GM12878 (cell line): ENCODE data around the gene TKTL1. TPM values are rescaled to one million over a fixed set of nuclear protein-coding genes. Genes with fewer than 3 reads are reported as not detected.
A peak's percentile ranks its signal among the peaks of the same experiment; 100 is the strongest.

Source experiments
- ATF7 ChIP-seq: fragments of 450-650 bp; IDR thresholded peaks from 2 replicates; pipeline ENCODE4 v1.6.1; 2016; ENCODE audit warnings: low read depth, mild to moderate bottlenecking
- BACH1 ChIP-seq: fragments of 450-650 bp; IDR thresholded peaks from 2 replicates; pipeline ENCODE4 v1.6.1; 2017; ENCODE audit warnings: mild to moderate bottlenecking, borderline replicate concordance
- CBFB ChIP-seq: IDR thresholded peaks from 2 replicates; pipeline ENCODE4 v1.6.1; 2016; ENCODE audit warnings: antibody characterized with exemption, low read depth
- EGR1 ChIP-seq, 2 experiments: IDR thresholded peaks; 1 replicate in 1 of 2; 2 replicates in 1 of 2; pipeline ENCODE4 v1.6.1; 2011 to 2012; ENCODE audit warnings: low read depth in 2 of 2, low read length in 2 of 2, borderline replicate concordance in 1 of 2, mild to moderate bottlenecking in 1 of 2, moderate library complexity in 1 of 2
- HSF1 ChIP-seq: fragments of 150-350 bp; IDR thresholded peaks from 2 replicates; pipeline ENCODE4 v1.6.1; 2014; ENCODE audit warnings: mild to moderate bottlenecking, low read depth, low read length
- IRF4 ChIP-seq: IDR thresholded peaks from 2 replicates; pipeline ENCODE4 v1.6.1; 2011; ENCODE audit warnings: low read depth, low read length
- JUNB ChIP-seq: IDR thresholded peaks from 2 replicates; pipeline ENCODE4 v1.6.1; 2016; ENCODE audit warnings: antibody characterized with exemption, mild to moderate bottlenecking
- KLF5 ChIP-seq: fragments of 450-650 bp; IDR thresholded peaks from 2 replicates; pipeline ENCODE4 v1.6.1; 2014; ENCODE audit warnings: mild to moderate bottlenecking; ENCODE audit not compliant: partially characterized antibody
- MTA2 ChIP-seq: fragments of 450-650 bp; IDR thresholded peaks from 2 replicates; pipeline ENCODE4 v1.6.1; 2016; ENCODE audit warnings: low read depth, mild to moderate bottlenecking, moderate library complexity
- NR2C1 ChIP-seq: fragments of 450-650 bp; IDR thresholded peaks from 2 replicates; pipeline ENCODE4 v1.6.1; 2017; ENCODE audit warnings: antibody characterized with exemption, mild to moderate bottlenecking, moderate library complexity
- PBX3 ChIP-seq: IDR thresholded peaks from 2 replicates; pipeline ENCODE4 v1.6.1; 2011; ENCODE audit warnings: mild to moderate bottlenecking, low read depth, low read length, moderate library complexity; ENCODE audit not compliant: insufficient replicate concordance
- RB1 ChIP-seq: fragments of 450-650 bp; formaldehyde crosslinking; IDR thresholded peaks from 2 replicates; pipeline ENCODE4 v1.6.1; 2017; ENCODE audit warnings: mild to moderate bottlenecking, borderline replicate concordance
- RBBP5 ChIP-seq: fragments of 200-600 bp; sonication (generic); conservative IDR thresholded peaks from 2 replicates; pipeline ENCODE4 v1.6.1; 2016
- RELA ChIP-seq: fragments of 450-650 bp; IDR thresholded peaks from 2 replicates; pipeline ENCODE4 v1.8.0; 2014; ENCODE audit warnings: borderline replicate concordance; ENCODE audit not compliant: partially characterized antibody
- RFX5 ChIP-seq: IDR thresholded peaks from 2 replicates; pipeline ENCODE4 v1.6.1; 2011; ENCODE audit warnings: low read depth, low read length, improper control_type of control experiment
- RUNX3 ChIP-seq: IDR thresholded peaks from 2 replicates; pipeline ENCODE4 v1.6.1; 2012; ENCODE audit warnings: low read length, inconsistent platforms
- SIX5 ChIP-seq: IDR thresholded peaks from 2 replicates; pipeline ENCODE4 v1.6.1; 2011; ENCODE audit warnings: mild to moderate bottlenecking, low read depth, low read length, moderate library complexity; ENCODE audit not compliant: severe bottlenecking
- SMAD5 ChIP-seq: IDR thresholded peaks from 2 replicates; pipeline ENCODE4 v1.6.1; 2016; ENCODE audit warnings: antibody characterized with exemption, low read depth
- SMARCA5 ChIP-seq: fragments of 450-650 bp; IDR thresholded peaks from 2 replicates; pipeline ENCODE4 v1.6.1; 2017; ENCODE audit warnings: mild to moderate bottlenecking
- SREBF1 ChIP-seq: IDR thresholded peaks from 2 replicates; pipeline ENCODE4 v1.6.1; 2012; ENCODE audit warnings: mild to moderate bottlenecking, low read length
- TCF3 ChIP-seq: IDR thresholded peaks from 2 replicates; pipeline ENCODE4 v1.6.1; 2012; ENCODE audit warnings: low read depth, mild to moderate bottlenecking, low read length, borderline replicate concordance; ENCODE audit not compliant: insufficient read depth
- WRNIP1 ChIP-seq: IDR thresholded peaks from 2 replicates; pipeline ENCODE4 v1.6.1; 2011; ENCODE audit warnings: low read depth, low read length, improper control_type of control experiment, borderline replicate concordance
- YBX1 ChIP-seq: fragments of 450-650 bp; IDR thresholded peaks from 2 replicates; pipeline ENCODE4 v1.6.1; 2016; ENCODE audit warnings: antibody characterized with exemption
- ZBED1 ChIP-seq: IDR thresholded peaks from 2 replicates; pipeline ENCODE4 v1.6.1; 2016; ENCODE audit warnings: borderline replicate concordance
- ZNF622 ChIP-seq: fragments of 450-650 bp; IDR thresholded peaks from 2 replicates; pipeline ENCODE4 v1.6.1; 2017; ENCODE audit warnings: mild to moderate bottlenecking, inconsistent platforms
- ZNF687 ChIP-seq: fragments of 450-650 bp; IDR thresholded peaks from 2 replicates; pipeline ENCODE4 v1.6.1; 2017; ENCODE audit warnings: mild to moderate bottlenecking, moderate library complexity
- ZZZ3 ChIP-seq: IDR thresholded peaks from 2 replicates; pipeline ENCODE4 v1.6.1; 2011; ENCODE audit warnings: low read depth; ENCODE audit not compliant: control insufficient read depth, insufficient read length
- polyA plus RNA-seq, 11 experiments: library from polyadenylated mRNA; depleted of rRNA in 4 of 11; unstranded in 6 of 11; stranded (reverse) in 5 of 11; fragments of >200 nt; fragmentation: Nextera tagmentation in 4 of 11; fragmentation: Illumina TruSeq in 1 of 11; extraction: Ambion mirVana in 4 of 11; extraction: Trizol in 1 of 11; gene quantifications; 1 replicate in 1 of 11; 2 replicates in 10 of 11; pipeline versions ENCODE4 v1.2.1 to v1.2.3, GENCODE V29; 2011 to 2016; ENCODE audit warnings: inconsistent platforms in 2 of 11, missing spikeins in 2 of 11, low read depth in 1 of 11
- total RNA-seq, 4 experiments: library from RNA; depleted of rRNA in 3 of 4; stranded (reverse); fragments of >200 nt in 3 of 4; fragmentation: Illumina TruSeq in 1 of 4; extraction: Trizol in 1 of 4; gene quantifications; 2 replicates each; pipeline versions ENCODE4 v1.2.1 to v1.2.3, GENCODE V29; 2013 to 2021

The TKTL1 gene
- total and polyA plus RNA-seq, 10 of the 15 experiments (the other 5 are each of a cell fraction or from before 2014, with no cell fraction given) = 0.01 to 0.07 TPM; not detected in 8

- TF ChIP-seq SREBF1 (no peak), CBFB (no peak), NR2C1 (no peak), MTA2 (no peak), KLF5 (no peak), SIX5 (no peak), RELA (no peak), ZNF622 (no peak), ZBED1 (no peak), SMARCA5 (0 out of 2 replicates have a peak, but pooled peaks have one; percentile 29), YBX1 (no peak), ATF7 (0 out of 2 replicates have a peak, but pooled peaks have one; percentile 20), IRF4 (no peak), JUNB (no peak), ZNF687 (no peak), PBX3 (no peak), SMAD5 (no peak), ZZZ3 (no peak), WRNIP1 (no peak), TCF3 (0 out of 2 replicates have a peak, but pooled peaks have one; percentile 21), RBBP5 (no peak), RFX5 (peak; percentile 80), RUNX3 (peak; percentile 5), EGR1 (IDR thresholded peaks at IDR 0.05; ENCODE audit: borderline replicate concordance in 1 of 2, low read depth in 2 of 2, low read length in 2 of 2) (peak in 1 of 2 experiments; percentile 69; a peak in 2 of 3 replicates), RB1 (no peak; the same call in 1 of the 2 replicates), HSF1 (no peak), BACH1 (peak; percentile 78)
Measured at GRCh38 chrX:154378799-154379568, 83.4 kb downstream of the TKTL1 start, which contains the start of gene EMD (continued).
